ENCODE data around the gene ITGBL1.
A peak's percentile ranks its signal among the peaks of the same experiment; 100 is the strongest.

The ITGBL1 gene

GRCh38 chr13:101453784-101454201 lies 1.3 kb downstream of the ITGBL1 start:
- H3K4me3 ChIP-seq (ENCODE audit: low read depth, low read length): peak overlapping the region; percentile 47
- H3K27ac ChIP-seq (ENCODE audit: low read depth, low read length): no peak overlapping the region
- no peaks in the 10 kb centered on the region for H3K36me3 ChIP-seq (ENCODE audit: control insufficient read depth, insufficient read depth, low read length)
- peaks cover 3% of the 10 kb centered on the region; the same call in 1 of the 2 replicates for H3K27me3 ChIP-seq (ENCODE audit: control insufficient read depth, insufficient read depth, low read length)
- peak overlapping the region; percentile 19 for H3K9ac ChIP-seq (ENCODE audit: low read length)
- no peaks in the 10 kb centered on the region for H3K9me3 ChIP-seq (ENCODE audit: control insufficient read depth, insufficient read depth, low read depth, low read length)
- no peaks in the 10 kb centered on the region for H3K4me1 ChIP-seq (ENCODE audit: control insufficient read depth, insufficient read depth, low read length)

GRCh38 chr13:101454767-101455166 lies 2.3 kb downstream of the ITGBL1 start:
- Histone ChIP-seq H3K4me1 (ENCODE audit: control insufficient read depth, insufficient read depth, low read length) (no peaks in the 10 kb centered on the region), H3K36me3 (ENCODE audit: control insufficient read depth, insufficient read depth, low read length) (no peaks in the 10 kb centered on the region), H3K4me3 (ENCODE audit: low read depth, low read length) (no peak overlapping the region), H3K9me3 (ENCODE audit: control insufficient read depth, insufficient read depth, low read depth, low read length) (no peaks in the 10 kb centered on the region), H3K9ac (ENCODE audit: low read length) (no peak overlapping the region), H3K27me3 (ENCODE audit: control insufficient read depth, insufficient read depth, low read length) (peaks cover 3% of the 10 kb centered on the region; the same call in 1 of the 2 replicates), H3K27ac (ENCODE audit: low read depth, low read length) (no peak overlapping the region)

- H3K9ac ChIP-seq (ENCODE audit: low read length): no peak overlapping the region
- peaks cover 3% of the 10 kb centered on the region; the same call in 1 of the 2 replicates for H3K27me3 ChIP-seq (ENCODE audit: control insufficient read depth, insufficient read depth, low read length)
- no peaks in the 10 kb centered on the region for H3K9me3 ChIP-seq (ENCODE audit: control insufficient read depth, insufficient read depth, low read depth, low read length)
- no peaks in the 10 kb centered on the region for H3K4me1 ChIP-seq (ENCODE audit: control insufficient read depth, insufficient read depth, low read length)
- no peak overlapping the region for H3K4me3 ChIP-seq (ENCODE audit: low read depth, low read length)
- no peak overlapping the region for H3K27ac ChIP-seq (ENCODE audit: low read depth, low read length)
- H3K36me3 ChIP-seq (ENCODE audit: control insufficient read depth, insufficient read depth, low read length): no peaks in the 10 kb centered on the region
Observed at GRCh38 chr13:101455863-101456262, 3.4 kb downstream of the ITGBL1 start.

GRCh38 chr13:101457176-101457575 lies 4.7 kb downstream of the ITGBL1 start:
- H3K36me3 ChIP-seq (ENCODE audit: control insufficient read depth, insufficient read depth, low read length): no peaks in the 10 kb centered on the region
- H3K27me3 ChIP-seq (ENCODE audit: control insufficient read depth, insufficient read depth, low read length): peaks cover 3% of the 10 kb centered on the region; the same call in 1 of the 2 replicates
- H3K4me1 ChIP-seq (ENCODE audit: control insufficient read depth, insufficient read depth, low read length): no peaks in the 10 kb centered on the region
- no peaks in the 10 kb centered on the region for H3K9me3 ChIP-seq (ENCODE audit: control insufficient read depth, insufficient read depth, low read depth, low read length)
- H3K4me3 ChIP-seq (ENCODE audit: low read depth, low read length): no peak overlapping the region
- H3K9ac ChIP-seq (ENCODE audit: low read length): no peak overlapping the region
- no peak overlapping the region for H3K27ac ChIP-seq (ENCODE audit: low read depth, low read length)

- Histone ChIP-seq H3K36me3 (ENCODE audit: control insufficient read depth, insufficient read depth, low read length) (no peaks in the 10 kb centered on the region), H3K9me3 (ENCODE audit: control insufficient read depth, insufficient read depth, low read depth, low read length) (no peaks in the 10 kb centered on the region), H3K9ac (ENCODE audit: low read length) (no peak overlapping the region), H3K27me3 (ENCODE audit: control insufficient read depth, insufficient read depth, low read length) (no peaks in the 10 kb centered on the region), H3K4me3 (ENCODE audit: low read depth, low read length) (no peak overlapping the region), H3K4me1 (ENCODE audit: control insufficient read depth, insufficient read depth, low read length) (no peaks in the 10 kb centered on the region), H3K27ac (ENCODE audit: low read depth, low read length) (no peak overlapping the region)
Observed at GRCh38 chr13:101465877-101466276, 13.4 kb downstream of the ITGBL1 start.

- Histone ChIP-seq H3K9ac (ENCODE audit: low read length) (no peak overlapping the region), H3K27me3 (ENCODE audit: control insufficient read depth, insufficient read depth, low read length) (no peaks in the 10 kb centered on the region), H3K4me3 (ENCODE audit: low read depth, low read length) (no peak overlapping the region), H3K9me3 (ENCODE audit: control insufficient read depth, insufficient read depth, low read depth, low read length) (no peaks in the 10 kb centered on the region), H3K4me1 (ENCODE audit: control insufficient read depth, insufficient read depth, low read length) (no peaks in the 10 kb centered on the region), H3K36me3 (ENCODE audit: control insufficient read depth, insufficient read depth, low read length) (no peaks in the 10 kb centered on the region), H3K27ac (ENCODE audit: low read depth, low read length) (no peak overlapping the region)
Observed at GRCh38 chr13:101467415-101467814, 14.9 kb downstream of the ITGBL1 start.

- H3K9ac ChIP-seq (ENCODE audit: low read length): no peak overlapping the region
- no peaks in the 10 kb centered on the region for H3K36me3 ChIP-seq (ENCODE audit: control insufficient read depth, insufficient read depth, low read length)
- peaks cover 12% of the 10 kb centered on the region; the same call in 1 of the 2 replicates for H3K4me1 ChIP-seq (ENCODE audit: control insufficient read depth, insufficient read depth, low read length)
- H3K27ac ChIP-seq (ENCODE audit: low read depth, low read length): no peak overlapping the region
- no peaks in the 10 kb centered on the region for H3K9me3 ChIP-seq (ENCODE audit: control insufficient read depth, insufficient read depth, low read depth, low read length)
- H3K27me3 ChIP-seq (ENCODE audit: control insufficient read depth, insufficient read depth, low read length): no peaks in the 10 kb centered on the region
- H3K4me3 ChIP-seq (ENCODE audit: low read depth, low read length): no peak overlapping the region
Observed at GRCh38 chr13:101473458-101473857, 21.0 kb downstream of the ITGBL1 start.

GRCh38 chr13:101474419-101474957 lies 22.0 kb downstream of the ITGBL1 start:
- H3K27ac ChIP-seq (ENCODE audit: low read depth, low read length): no peak overlapping the region
- no peak overlapping the region for H3K4me3 ChIP-seq (ENCODE audit: low read depth, low read length)
- no peak overlapping the region for H3K9ac ChIP-seq (ENCODE audit: low read length)
- peaks cover 12% of the 10 kb centered on the region; the same call in 1 of the 2 replicates for H3K4me1 ChIP-seq (ENCODE audit: control insufficient read depth, insufficient read depth, low read length)
- no peaks in the 10 kb centered on the region for H3K27me3 ChIP-seq (ENCODE audit: control insufficient read depth, insufficient read depth, low read length)
- no peaks in the 10 kb centered on the region for H3K36me3 ChIP-seq (ENCODE audit: control insufficient read depth, insufficient read depth, low read length)
- no peaks in the 10 kb centered on the region for H3K9me3 ChIP-seq (ENCODE audit: control insufficient read depth, insufficient read depth, low read depth, low read length)

- Histone ChIP-seq H3K4me3 (ENCODE audit: low read depth, low read length) (no peak overlapping the region), H3K27ac (ENCODE audit: low read depth, low read length) (no peak overlapping the region), H3K27me3 (ENCODE audit: control insufficient read depth, insufficient read depth, low read length) (no peaks in the 10 kb centered on the region), H3K36me3 (ENCODE audit: control insufficient read depth, insufficient read depth, low read length) (no peaks in the 10 kb centered on the region), H3K9me3 (ENCODE audit: control insufficient read depth, insufficient read depth, low read depth, low read length) (no peaks in the 10 kb centered on the region), H3K9ac (ENCODE audit: low read length) (no peak overlapping the region), H3K4me1 (ENCODE audit: control insufficient read depth, insufficient read depth, low read length) (peaks cover 12% of the 10 kb centered on the region; the same call in 1 of the 2 replicates)
Observed at GRCh38 chr13:101475536-101475935, 23.1 kb downstream of the ITGBL1 start.

- H3K27me3 ChIP-seq (ENCODE audit: control insufficient read depth, insufficient read depth, low read length): no peaks in the 10 kb centered on the region
- H3K36me3 ChIP-seq (ENCODE audit: control insufficient read depth, insufficient read depth, low read length): no peaks in the 10 kb centered on the region
- H3K9me3 ChIP-seq (ENCODE audit: control insufficient read depth, insufficient read depth, low read depth, low read length): no peaks in the 10 kb centered on the region
- no peak overlapping the region for H3K4me3 ChIP-seq (ENCODE audit: low read depth, low read length)
- H3K27ac ChIP-seq (ENCODE audit: low read depth, low read length): no peak overlapping the region
- H3K4me1 ChIP-seq (ENCODE audit: control insufficient read depth, insufficient read depth, low read length): no peaks in the 10 kb centered on the region
- H3K9ac ChIP-seq (ENCODE audit: low read length): no peak overlapping the region
Observed at GRCh38 chr13:101481421-101481820, 28.9 kb downstream of the ITGBL1 start.

- H3K4me1 ChIP-seq (ENCODE audit: control insufficient read depth, insufficient read depth, low read length): no peaks in the 10 kb centered on the region
- H3K9me3 ChIP-seq (ENCODE audit: control insufficient read depth, insufficient read depth, low read depth, low read length): no peaks in the 10 kb centered on the region
- H3K27me3 ChIP-seq (ENCODE audit: control insufficient read depth, insufficient read depth, low read length): no peaks in the 10 kb centered on the region
- no peak overlapping the region for H3K9ac ChIP-seq (ENCODE audit: low read length)
- H3K27ac ChIP-seq (ENCODE audit: low read depth, low read length): no peak overlapping the region
- H3K36me3 ChIP-seq (ENCODE audit: control insufficient read depth, insufficient read depth, low read length): no peaks in the 10 kb centered on the region
- H3K4me3 ChIP-seq (ENCODE audit: low read depth, low read length): no peak overlapping the region
Observed at GRCh38 chr13:101486708-101487437, 34.4 kb downstream of the ITGBL1 start.
